Measurements from ENCODE around the gene OTULIN.

GRCh38 chr5:14679595-14679994 lies 15.1 kb downstream of the OTULIN start:
- no peak for TF ChIP-seq CTCF (IDR thresholded peaks at IDR 0.05)
- no peak for TF ChIP-seq POLR2A (IDR thresholded peaks at IDR 0.05)
- no peak for TF ChIP-seq EP300 (IDR thresholded peaks at IDR 0.05)
